Measurements from ENCODE around the gene CDC42EP2. TPM values are rescaled to one million over a fixed set of nuclear protein-coding genes. Genes with fewer than 3 reads are reported as not detected.

Gene CDC42EP2
- total RNA-seq, 2 experiments from 2014 or later: 0.96 TPM; not detected in 1

GRCh38 chr11:65320386-65321075 is 5.9 kb downstream of the CDC42EP2 start:
- CTCF ChIA-PET: no interaction called here
- Histone ChIP-seq H3K27me3 (ENCODE audit: control insufficient read depth in 1 of 2, insufficient read depth in 2 of 2, low read length in 2 of 2) (peaks cover 0 to 4% of the 10 kb centered on the region in 2 experiments), H3K27ac (ENCODE audit: low read depth in 1 of 2, low read length in 2 of 2) (no peak overlapping the region), H3K4me3 (ENCODE audit: low read length) (no peak overlapping the region), H3K36me3 (ENCODE audit: insufficient read depth, low read length) (no peaks in the 10 kb centered on the region), H3K4me1 (ENCODE audit: insufficient read depth, low read length) (peaks cover 6% of the 10 kb centered on the region), H3K9me3 (ENCODE audit: control insufficient read depth in 1 of 2, insufficient read depth in 1 of 2, low read length in 2 of 2) (no peaks in the 10 kb centered on the region)
- no peak for TF ChIP-seq CTCF (IDR thresholded peaks at IDR 0.05)
- Mint-ChIP-seq H3K36me3 (ENCODE audit: low read depth) (no peaks in the 10 kb centered on the region), H3K4me3 (no peak overlapping the region), H3K27ac (no peak overlapping the region), H3K9me3 (no peaks in the 10 kb centered on the region), H3K4me1 (ENCODE audit: low read depth) (peaks cover 5% of the 10 kb centered on the region), H3K27me3 (peaks cover 3% of the 10 kb centered on the region)
- DNase-seq (no peak), ATAC-seq (ENCODE audit: poor library complexity) (no peak)
- intact Hi-C loops (cut with DNase I, micrococcal nuclease): no loop called here
- POLR2A ChIA-PET: no interaction called here

GRCh38 chr11:65321076-65321475 is 6.4 kb downstream of the CDC42EP2 start:
- H3K4me1 ChIP-seq (ENCODE audit: insufficient read depth, low read length): peaks cover under 1% of the 10 kb centered on the region
- CTCF ChIA-PET: no interaction called here
- Mint-ChIP-seq H3K4me3 (no peak overlapping the region), H3K4me1 (ENCODE audit: low read depth) (peaks cover under 1% of the 10 kb centered on the region), H3K36me3 (ENCODE audit: low read depth) (no peaks in the 10 kb centered on the region), H3K27ac (no peak overlapping the region), H3K27me3 (peaks cover 3% of the 10 kb centered on the region), H3K9me3 (no peaks in the 10 kb centered on the region)
- H3K27ac ChIP-seq (ENCODE audit: low read depth in 1 of 2, low read length in 2 of 2): no peak overlapping the region
- intact Hi-C loops (cut with DNase I, micrococcal nuclease): no loop called here
- ATAC-seq (ENCODE audit: poor library complexity) (no peak), DNase-seq (no peak)
- no peak overlapping the region for H3K4me3 ChIP-seq (ENCODE audit: low read length)
- TF ChIP-seq CTCF (IDR thresholded peaks at IDR 0.05): no peak
- no peaks in the 10 kb centered on the region for H3K9me3 ChIP-seq (ENCODE audit: control insufficient read depth in 1 of 2, insufficient read depth in 1 of 2, low read length in 2 of 2)
- POLR2A ChIA-PET: no interaction called here
- H3K36me3 ChIP-seq (ENCODE audit: insufficient read depth, low read length): no peaks in the 10 kb centered on the region
- H3K27me3 ChIP-seq (ENCODE audit: control insufficient read depth in 1 of 2, insufficient read depth in 2 of 2, low read length in 2 of 2): peaks cover 0 to 4% of the 10 kb centered on the region in 2 experiments

GRCh38 chr11:65321828-65322485 is 7.3 kb downstream of the CDC42EP2 start:
- ATAC-seq (ENCODE audit: poor library complexity) (no peak), DNase-seq (no peak)
- Histone ChIP-seq H3K36me3 (ENCODE audit: insufficient read depth, low read length) (no peaks in the 10 kb centered on the region), H3K4me3 (ENCODE audit: low read length) (no peak overlapping the region), H3K4me1 (ENCODE audit: insufficient read depth, low read length) (no peaks in the 10 kb centered on the region), H3K27me3 (ENCODE audit: control insufficient read depth in 1 of 2, insufficient read depth in 2 of 2, low read length in 2 of 2) (peaks cover 0 to 4% of the 10 kb centered on the region in 2 experiments), H3K27ac (ENCODE audit: low read depth in 1 of 2, low read length in 2 of 2) (no peak overlapping the region), H3K9me3 (ENCODE audit: control insufficient read depth in 1 of 2, insufficient read depth in 1 of 2, low read length in 2 of 2) (no peaks in the 10 kb centered on the region)
- Mint-ChIP-seq H3K27me3 (peaks cover 3% of the 10 kb centered on the region), H3K27ac (no peak overlapping the region), H3K9me3 (no peaks in the 10 kb centered on the region), H3K4me1 (ENCODE audit: low read depth) (no peaks in the 10 kb centered on the region), H3K4me3 (no peak overlapping the region), H3K36me3 (ENCODE audit: low read depth) (no peaks in the 10 kb centered on the region)
- ChIA-PET CTCF (no interaction called here), POLR2A (interaction anchor here (0.7 kb wide), 1 partner anchor 11 kb away, joined by 5 read pairs; no protein-coding TSS in a partner anchor)
- no peak for TF ChIP-seq CTCF (IDR thresholded peaks at IDR 0.05)
- intact Hi-C loops (cut with DNase I, micrococcal nuclease): no loop called here

Data from CD4-positive, alpha-beta T cell (primary cell).